Measurements from ENCODE around the gene EFCAB10.

GRCh38 chr7:105530126-105530525 lies 51.2 kb downstream of the EFCAB10 start:
- TF ChIP-seq POLR2A (IDR thresholded peaks at IDR 0.05) = no peak
- TF ChIP-seq CTCF (IDR thresholded peaks at IDR 0.05) = no peak
